HUES64 (cell line): Measurements from ENCODE around the gene OLFM3. TPM values are rescaled to one million over a fixed set of nuclear protein-coding genes. Genes with fewer than 3 reads are reported as not detected.

ENCODE experiments used
- H3K27ac ChIP-seq: 2 replicates; pipeline ENCODE4 v1.7.0; 2013; ENCODE audit warnings: low read depth, low read length, inconsistent platforms
- H3K27me3 ChIP-seq: 2 replicates; pipeline ENCODE4 v1.6.1; 2013; ENCODE audit warnings: mild to moderate bottlenecking, low read length; ENCODE audit not compliant: insufficient read depth
- H3K36me3 ChIP-seq: 2 replicates; pipeline ENCODE4 v1.6.1; 2013; ENCODE audit warnings: mild to moderate bottlenecking, low read length; ENCODE audit not compliant: insufficient read depth
- H3K4me1 ChIP-seq: 2 replicates; pipeline ENCODE4 v1.6.1; 2013; ENCODE audit warnings: mild to moderate bottlenecking, low read length, moderate library complexity; ENCODE audit not compliant: insufficient read depth
- H3K4me3 ChIP-seq: 2 replicates; pipeline ENCODE4 v1.5.1; 2013; ENCODE audit warnings: mild to moderate bottlenecking, low read length, moderate library complexity
- H3K9ac ChIP-seq: 2 replicates; pipeline ENCODE4 v1.6.1; 2013; ENCODE audit warnings: mild to moderate bottlenecking, low read depth, low read length
- H3K9me3 ChIP-seq: 2 replicates; pipeline ENCODE4 v1.6.1; 2013; ENCODE audit warnings: low read depth, low read length; ENCODE audit not compliant: insufficient read depth
- WGBS: fragments of 150-250, 120-280 bp; methylation state at CpG from one replicate; pipeline ENCODE4 v1.1.7; 2013; ENCODE audit warnings: missing lambda C conversion rate; 5-methylcytosine and 5-hydroxymethylcytosine counted together
- polyA plus RNA-seq, 2 experiments: library from polyadenylated mRNA; stranded (reverse); fragments of 50-300 nt; gene quantifications; one replicate each; pipeline ENCODE4 v1.2.3, GENCODE V29; 2013

Gene OLFM3
- polyA plus RNA-seq (2013, experiment 1 of 2), result 2.4 TPM
- 2.2 TPM for polyA plus RNA-seq (2013, experiment 2 of 2)

- H3K27me3 ChIP-seq, result peaks cover 17% of the 10 kb centered on the region
- WGBS, result 4% methylated on average over 23 of the region's 24 CpGs
- H3K27ac ChIP-seq, result no peak within 1 kb of the TSS
- H3K9me3 ChIP-seq, result no peaks in the 10 kb centered on the region
- H3K9ac ChIP-seq, result 0 out of 2 replicates have a peak within 1 kb of the TSS, but pooled peaks have one; percentile 12
- H3K4me1 ChIP-seq, result no peaks in the 10 kb centered on the region
- H3K36me3 ChIP-seq, result no peaks in the 10 kb centered on the region
- peak within 1 kb of the TSS; percentile 67 for H3K4me3 ChIP-seq
These were observed at the start of gene OLFM3 for GRCh38 chr1:101996825-101997465. OLFM3 (minus strand) TSS chr1:101996926.

- no peaks in the 10 kb centered on the region for H3K4me1 ChIP-seq
- 93% methylated on average over 2 of the region's 2 CpGs for whole genome bisulfite sequencing
These were observed 49.0 kb upstream of the OLFM3 start for GRCh38 chr1:102045752-102046151.

GRCh38 chr1:102032534-102032933 is 35.8 kb upstream of the OLFM3 start:
- H3K27me3 ChIP-seq, result no peaks in the 10 kb centered on the region
- no peak overlapping the region for H3K27ac ChIP-seq
- H3K4me3 ChIP-seq, result no peak overlapping the region
- WGBS, result 97% methylated on average over 6 of the region's 7 CpGs
- H3K9me3 ChIP-seq, result no peaks in the 10 kb centered on the region
- no peaks in the 10 kb centered on the region for H3K36me3 ChIP-seq
- H3K4me1 ChIP-seq, result no peaks in the 10 kb centered on the region
- H3K9ac ChIP-seq, result no peak overlapping the region

More at GRCh38 chr1:102045752-102046151, 49.0 kb upstream of the OLFM3 start:
- H3K27me3 ChIP-seq, result no peaks in the 10 kb centered on the region
- no peaks in the 10 kb centered on the region for H3K36me3 ChIP-seq
- no peak overlapping the region for H3K4me3 ChIP-seq
- no peak overlapping the region for H3K9ac ChIP-seq
- no peak overlapping the region for H3K27ac ChIP-seq
- no peaks in the 10 kb centered on the region for H3K9me3 ChIP-seq

- H3K9ac ChIP-seq, result no peak overlapping the region
- H3K4me3 ChIP-seq, result no peak overlapping the region
- H3K9me3 ChIP-seq, result peaks cover 7% of the 10 kb centered on the region; the same call in 1 of the 2 replicates
- no peaks in the 10 kb centered on the region for H3K4me1 ChIP-seq
- no peak overlapping the region for H3K27ac ChIP-seq
- no peaks in the 10 kb centered on the region for H3K27me3 ChIP-seq
- no peaks in the 10 kb centered on the region for H3K36me3 ChIP-seq
These were observed 22.8 kb upstream of the OLFM3 start for GRCh38 chr1:102019530-102019929.

GRCh38 chr1:102015728-102016127 is 19.0 kb upstream of the OLFM3 start:
- WGBS, result 92% methylated on average over 2 of the region's 3 CpGs
- Histone ChIP-seq H3K36me3 (no peaks in the 10 kb centered on the region), H3K9me3 (no peaks in the 10 kb centered on the region), H3K4me1 (no peaks in the 10 kb centered on the region), H3K27me3 (no peaks in the 10 kb centered on the region), H3K4me3 (no peak overlapping the region), H3K9ac (no peak overlapping the region), H3K27ac (no peak overlapping the region)

GRCh38 chr1:102002057-102002456 is 5.3 kb upstream of the OLFM3 start:
- Histone ChIP-seq H3K4me1 (no peaks in the 10 kb centered on the region), H3K27me3 (peaks cover 4% of the 10 kb centered on the region; the same call in 1 of the 2 replicates), H3K27ac (no peak overlapping the region), H3K9ac (no peak overlapping the region), H3K9me3 (no peaks in the 10 kb centered on the region), H3K4me3 (no peak overlapping the region), H3K36me3 (no peaks in the 10 kb centered on the region)
- WGBS, result 93% methylated on average over 1 of the region's 2 CpGs

GRCh38 chr1:101995984-101996745 is 561 bp downstream of the OLFM3 start:
- Histone ChIP-seq H3K36me3 (no peaks in the 10 kb centered on the region), H3K4me3 (peak overlapping the region; percentile 67), H3K9ac (0 out of 2 replicates have a peak overlapping the region, but pooled peaks have one; percentile 12), H3K27ac (no peak overlapping the region), H3K27me3 (peaks cover 17% of the 10 kb centered on the region), H3K4me1 (no peaks in the 10 kb centered on the region), H3K9me3 (no peaks in the 10 kb centered on the region)
- 12% methylated on average over 20 of the region's 20 CpGs for WGBS

GRCh38 chr1:101993710-101994109 is 3.0 kb downstream of the OLFM3 start:
- no peak overlapping the region for H3K27ac ChIP-seq
- H3K4me1 ChIP-seq, result no peaks in the 10 kb centered on the region
- H3K4me3 ChIP-seq, result no peak overlapping the region
- 76% methylated on average over 1 of the region's 3 CpGs for WGBS
- no peak overlapping the region for H3K9ac ChIP-seq
- H3K36me3 ChIP-seq, result no peaks in the 10 kb centered on the region
- no peaks in the 10 kb centered on the region for H3K9me3 ChIP-seq
- peaks cover 17% of the 10 kb centered on the region for H3K27me3 ChIP-seq

GRCh38 chr1:101992821-101993575 is 3.7 kb downstream of the OLFM3 start:
- H3K27ac ChIP-seq, result no peak overlapping the region
- no peak overlapping the region for H3K4me3 ChIP-seq
- H3K9me3 ChIP-seq, result no peaks in the 10 kb centered on the region
- no peaks in the 10 kb centered on the region for H3K36me3 ChIP-seq
- peaks cover 17% of the 10 kb centered on the region for H3K27me3 ChIP-seq
- no peak overlapping the region for H3K9ac ChIP-seq
- no peaks in the 10 kb centered on the region for H3K4me1 ChIP-seq
- 89% methylated on average over 4 of the region's 5 CpGs for WGBS

- no peaks in the 10 kb centered on the region for H3K9me3 ChIP-seq
- no peaks in the 10 kb centered on the region for H3K36me3 ChIP-seq
- 92% methylated on average over 2 of the region's 2 CpGs for WGBS
- no peaks in the 10 kb centered on the region for H3K4me1 ChIP-seq
- no peak overlapping the region for H3K9ac ChIP-seq
- no peak overlapping the region for H3K27ac ChIP-seq
- no peak overlapping the region for H3K4me3 ChIP-seq
- H3K27me3 ChIP-seq, result no peaks in the 10 kb centered on the region
These were observed 15.8 kb downstream of the OLFM3 start for GRCh38 chr1:101980974-101981373.

GRCh38 chr1:101977266-101977665 is 19.5 kb downstream of the OLFM3 start:
- no peaks in the 10 kb centered on the region for H3K36me3 ChIP-seq
- 96% methylated on average over 2 of the region's 3 CpGs for WGBS
- H3K9me3 ChIP-seq, result no peaks in the 10 kb centered on the region
- H3K27ac ChIP-seq, result no peak overlapping the region
- no peak overlapping the region for H3K4me3 ChIP-seq
- no peaks in the 10 kb centered on the region for H3K27me3 ChIP-seq
- H3K9ac ChIP-seq, result no peak overlapping the region
- H3K4me1 ChIP-seq, result peaks cover 7% of the 10 kb centered on the region
